Globus pallidus (tissue), 1 donor: ENCODE measurements around the gene MTCH2.
A peak's percentile ranks its signal among the peaks of the same experiment; 100 is the strongest.
"Not testable (repeated sequence)": the region's sequence is repeated elsewhere in the genome, so short reads cannot be mapped to it uniquely, and the experiment has no call there.

Source experiments
- DNase-seq: peaks from one replicate; pipeline ENCODE4 v3.0.0-alpha.2; 2015; ENCODE audit warnings: low spot score

MTCH2 gene

DNA sequence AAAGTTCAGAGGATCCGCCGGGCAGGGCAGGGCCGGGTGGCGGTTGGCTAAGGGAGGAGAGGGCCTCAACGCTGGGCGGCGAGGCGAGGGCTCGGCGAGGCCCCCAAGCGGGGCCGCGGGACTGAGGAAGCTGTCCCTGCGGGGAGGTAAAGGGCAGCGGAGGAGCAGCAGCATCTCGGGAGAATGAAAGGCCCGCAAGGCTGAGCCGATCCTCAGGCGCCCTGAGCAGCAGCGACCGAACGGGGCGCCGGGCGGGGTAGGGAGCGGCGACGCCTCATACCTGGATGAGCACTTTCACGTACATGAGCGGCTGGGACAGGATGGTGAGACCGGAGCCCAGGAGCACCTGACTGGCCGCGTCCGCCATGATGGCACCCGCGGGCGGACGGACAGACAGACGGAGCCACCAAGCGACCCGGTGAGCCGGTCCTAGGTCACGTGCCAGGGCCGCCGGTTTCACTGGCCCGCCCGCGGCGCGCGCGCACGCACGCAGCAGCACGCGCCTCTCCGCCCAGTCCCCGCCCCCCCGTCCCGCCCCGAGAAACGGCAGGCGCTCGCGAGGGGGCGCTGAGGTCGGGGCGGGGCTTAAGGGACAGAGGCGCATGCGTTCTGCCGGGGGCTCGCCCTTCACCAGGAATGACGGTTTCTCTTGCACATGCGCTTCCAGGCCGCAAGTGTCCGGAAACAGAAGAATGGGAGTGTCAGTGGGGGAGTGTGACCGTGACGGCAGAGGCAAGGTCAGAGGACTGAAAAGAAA is at the start of gene MTCH2:
Gene MTCH2, minus strand, starts transcription at position 461 of the 757 bp plus-strand sequence. Its CDS starts 94 bp downstream, at position 367.
- peak; percentile 97 for DNase-seq

- DNase-seq: no peak
Observed at GRCh38 chr11:47691979-47692378, 49.6 kb upstream of the MTCH2 start.

DNA sequence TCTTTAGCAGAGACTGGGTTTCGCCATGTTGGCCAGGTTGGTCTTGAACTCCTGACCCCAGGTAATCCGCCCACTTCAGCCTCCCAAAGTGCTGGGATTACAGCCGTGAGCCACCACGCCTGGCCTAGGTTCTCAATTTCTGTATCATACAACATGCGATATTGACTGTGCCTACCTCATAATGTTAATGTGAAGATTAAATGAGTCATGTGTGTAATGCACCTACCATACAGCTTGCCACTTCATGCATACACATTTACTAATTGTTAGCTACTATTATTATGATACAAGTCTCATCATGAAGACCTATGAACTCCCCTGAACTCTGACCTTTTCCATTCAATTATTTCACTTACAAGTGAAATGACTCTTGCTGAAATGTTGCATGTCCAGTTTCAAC is 47.1 kb upstream of the MTCH2 start:
- DNase-seq: no peak

- DNase-seq: no peak
Observed at GRCh38 chr11:47688991-47689390, 46.6 kb upstream of the MTCH2 start.

DNA sequence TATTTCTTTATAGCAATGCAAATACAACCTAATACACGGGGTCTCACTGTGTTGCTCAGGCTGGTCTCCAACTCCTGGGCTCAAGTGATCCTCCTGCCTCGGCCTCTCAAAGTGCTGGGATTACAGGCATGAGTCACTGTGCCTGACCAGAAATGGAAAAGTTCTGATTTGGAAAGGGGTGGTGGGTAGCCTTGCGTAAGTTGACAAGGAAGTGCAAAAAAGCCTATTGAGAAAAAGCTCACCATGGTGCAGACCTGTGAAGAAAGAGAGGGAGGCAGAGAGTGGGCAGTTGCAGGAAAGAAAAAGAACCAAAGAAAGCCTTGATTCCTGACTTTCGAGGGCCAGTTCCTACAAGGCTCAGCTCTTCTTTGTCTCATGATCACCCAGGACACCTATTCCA is 45.8 kb upstream of the MTCH2 start:
- no peak for DNase-seq

DNA sequence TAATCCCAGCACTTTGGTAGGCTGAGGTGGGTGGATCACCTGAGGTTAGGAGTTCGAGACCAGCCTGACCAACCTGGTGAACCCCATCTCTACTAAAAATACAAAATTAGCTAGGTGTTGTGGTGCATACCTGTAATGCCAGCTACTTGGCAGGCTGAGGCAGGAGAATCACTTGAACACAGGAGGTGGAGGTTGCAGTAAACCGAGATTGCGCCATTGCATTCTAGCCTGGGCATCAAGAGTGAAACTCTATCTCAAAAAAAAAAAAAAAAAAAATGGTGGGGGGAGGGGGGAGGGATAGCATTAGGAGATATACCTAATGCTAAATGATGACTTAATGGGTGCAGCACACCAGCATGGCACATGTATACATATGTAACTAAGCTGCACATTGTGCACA is 44.3 kb upstream of the MTCH2 start:
- DNase-seq: not testable (repeated sequence)

DNA sequence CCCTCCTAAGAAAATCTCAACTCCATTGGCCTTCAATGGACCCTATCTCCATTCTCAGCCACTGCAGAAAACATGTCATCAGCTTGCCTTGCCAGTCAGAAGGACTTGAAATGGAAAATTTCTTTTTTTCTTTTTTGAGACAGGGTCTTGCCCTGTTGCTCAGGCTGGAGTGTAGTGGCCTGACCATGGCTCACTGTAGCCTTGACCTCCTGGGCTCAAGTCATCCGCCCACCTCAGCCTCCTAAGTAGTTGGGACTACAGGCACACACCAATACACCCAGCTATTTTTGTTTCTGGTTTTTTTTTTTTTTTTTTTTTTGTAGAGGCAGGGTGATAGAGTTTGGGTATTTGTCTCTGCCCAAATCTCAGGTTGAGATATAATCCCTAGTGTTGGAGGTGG is 43.8 kb upstream of the MTCH2 start:
- no peak for DNase-seq

DNA sequence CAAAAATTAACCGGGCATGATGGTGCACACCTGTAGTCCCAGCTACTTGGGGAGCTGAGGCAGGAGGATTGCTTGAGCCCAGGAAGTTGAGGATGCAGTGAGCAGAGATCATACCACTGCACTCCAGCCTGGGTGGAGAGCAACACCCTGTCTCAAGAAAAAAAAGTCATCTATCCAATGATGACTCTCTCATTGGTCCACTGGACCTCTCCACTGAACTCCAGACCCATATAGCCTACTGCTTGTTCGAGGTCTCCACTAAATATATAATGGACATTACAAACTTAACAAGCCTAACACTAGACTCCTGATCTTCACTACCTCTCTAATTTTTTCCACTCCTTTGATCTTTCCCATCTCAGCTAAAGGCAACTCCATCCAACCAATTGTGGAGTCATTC is 33.5 kb upstream of the MTCH2 start:
- DNase-seq: no peak

GRCh38 chr11:47672283-47672730 is 29.9 kb upstream of the MTCH2 start:
- DNase-seq: no peak

GRCh38 chr11:47669856-47670255 is 27.5 kb upstream of the MTCH2 start:
- DNase-seq: no peak

DNA sequence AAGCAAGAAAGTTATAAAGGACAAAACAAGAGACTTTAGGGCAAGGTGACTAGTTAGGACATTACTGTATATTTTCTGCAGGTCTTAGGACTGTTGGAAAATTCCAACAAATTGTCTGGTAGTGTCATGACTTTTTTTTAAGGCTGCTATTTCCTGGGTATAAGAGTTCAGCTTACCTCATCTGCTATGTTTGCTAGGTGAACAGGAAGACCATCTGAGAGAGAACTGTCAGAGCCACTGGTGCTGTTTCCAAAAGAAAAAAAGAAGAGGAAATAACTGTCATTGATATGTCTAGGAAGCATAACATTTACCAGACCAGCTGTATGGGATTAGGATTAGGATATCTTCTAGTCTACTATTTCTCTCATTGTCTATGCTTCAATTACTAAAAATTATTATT is 26.3 kb upstream of the MTCH2 start:
- no peak for DNase-seq

DNA sequence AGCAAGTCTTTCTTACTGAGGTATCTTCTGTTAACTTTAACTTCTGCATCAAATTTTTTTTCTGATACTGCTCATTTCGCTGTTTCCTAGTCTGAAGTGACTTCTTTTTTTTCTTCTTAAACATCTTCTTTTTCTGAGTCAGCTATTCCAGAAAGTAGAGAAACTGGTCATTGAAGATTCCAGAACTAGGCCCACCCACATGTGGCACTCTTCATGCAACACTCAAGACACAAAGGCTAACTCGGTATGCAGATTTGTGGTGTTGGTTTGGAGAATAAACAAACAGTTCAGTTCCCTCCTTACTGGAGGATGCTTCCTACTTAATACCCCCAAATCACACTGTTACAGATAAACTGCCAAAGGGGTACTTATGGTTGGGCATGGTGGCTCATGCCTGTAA is 25.2 kb upstream of the MTCH2 start:
- DNase-seq: no peak

DNA sequence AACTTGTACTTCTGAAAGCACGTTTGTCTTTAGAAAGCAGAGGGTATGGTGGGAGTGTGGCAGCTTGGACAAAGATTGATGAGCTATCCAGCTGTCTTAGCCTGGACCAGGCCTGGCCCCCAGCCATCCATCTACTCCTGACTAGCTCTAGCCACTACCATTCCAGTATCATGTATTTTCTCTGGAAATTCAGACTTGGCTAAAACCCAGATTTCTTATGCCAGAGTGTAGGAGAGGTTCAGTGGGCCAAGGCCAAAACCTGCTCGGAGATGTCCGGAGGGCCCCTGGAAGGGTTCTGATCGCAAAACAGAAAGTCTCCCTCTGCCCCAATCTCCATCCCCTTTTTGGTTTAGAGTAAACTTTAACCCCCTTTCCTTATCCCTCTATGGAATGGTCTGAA is 24.8 kb upstream of the MTCH2 start:
- DNase-seq: no peak

- DNase-seq: not testable (repeated sequence)
Observed at GRCh38 chr11:47664936-47665335, 22.6 kb upstream of the MTCH2 start.

- no peak for DNase-seq
Observed at GRCh38 chr11:47661245-47661644, 18.9 kb upstream of the MTCH2 start.

GRCh38 chr11:47659276-47659675 is 16.9 kb upstream of the MTCH2 start:
- DNase-seq: no peak

DNA sequence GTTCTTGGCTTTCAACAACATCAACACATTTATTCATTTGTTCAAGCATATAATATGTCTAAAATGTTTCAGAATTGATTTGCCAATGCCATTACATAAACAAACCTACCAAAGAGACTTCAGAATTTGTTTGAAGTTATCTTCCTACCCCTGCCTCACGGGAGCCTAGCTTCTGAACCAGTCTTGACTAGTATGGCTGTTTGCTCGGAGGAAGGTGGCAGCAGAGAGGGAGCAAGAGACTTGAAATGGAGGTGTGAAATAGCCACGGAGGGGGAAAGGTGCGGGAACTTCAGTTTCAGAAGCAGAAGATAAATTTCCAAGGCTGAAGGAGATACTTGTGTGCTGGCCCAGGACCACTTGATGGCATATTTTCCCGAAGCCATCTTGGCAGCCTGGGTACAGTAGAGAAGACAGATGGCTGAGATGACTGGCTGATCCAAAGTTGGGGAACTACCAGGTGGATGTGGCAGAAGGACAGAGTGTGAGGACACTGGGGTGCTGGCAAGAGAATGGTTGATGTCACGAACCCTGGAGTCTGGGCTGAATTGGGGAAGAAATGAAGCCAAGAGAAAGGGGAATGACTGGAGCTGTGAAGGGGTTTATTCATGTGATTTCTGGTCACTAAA is 14.0 kb upstream of the MTCH2 start:
- no peak for DNase-seq

DNA sequence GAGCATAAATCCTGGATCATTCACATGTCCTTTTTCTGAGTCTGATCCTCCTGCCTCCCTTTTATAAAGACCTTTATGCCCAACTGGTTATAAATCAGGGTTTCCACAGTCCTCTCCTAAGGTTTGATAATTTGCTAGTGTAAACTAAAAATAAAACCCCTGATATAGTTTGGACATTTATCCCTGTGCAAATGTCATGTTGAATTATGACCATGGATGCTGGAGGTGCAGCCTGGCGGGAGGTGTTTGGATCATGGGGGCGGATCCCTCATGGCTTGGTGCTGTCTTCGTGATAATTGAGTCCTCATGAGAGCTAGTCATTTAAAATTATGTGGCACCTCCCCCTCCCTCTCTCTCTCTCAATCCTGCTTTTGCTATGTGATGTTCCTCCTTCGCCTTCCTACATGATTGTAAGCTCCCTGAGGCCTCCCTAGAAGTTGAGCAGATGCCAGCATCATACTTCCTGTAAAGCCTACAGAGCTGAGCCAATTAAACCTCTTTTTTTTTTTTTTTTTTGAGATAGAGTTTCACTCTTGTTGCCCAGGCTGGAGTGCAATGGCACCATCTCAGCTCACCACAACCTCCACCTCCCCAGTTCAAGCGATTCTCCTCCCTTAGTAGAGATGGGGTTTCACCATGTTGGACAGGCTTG is 9.6 kb upstream of the MTCH2 start:
- DNase-seq: no peak

GRCh38 chr11:47649276-47649675 is 6.9 kb upstream of the MTCH2 start:
- DNase-seq: no peak

DNA sequence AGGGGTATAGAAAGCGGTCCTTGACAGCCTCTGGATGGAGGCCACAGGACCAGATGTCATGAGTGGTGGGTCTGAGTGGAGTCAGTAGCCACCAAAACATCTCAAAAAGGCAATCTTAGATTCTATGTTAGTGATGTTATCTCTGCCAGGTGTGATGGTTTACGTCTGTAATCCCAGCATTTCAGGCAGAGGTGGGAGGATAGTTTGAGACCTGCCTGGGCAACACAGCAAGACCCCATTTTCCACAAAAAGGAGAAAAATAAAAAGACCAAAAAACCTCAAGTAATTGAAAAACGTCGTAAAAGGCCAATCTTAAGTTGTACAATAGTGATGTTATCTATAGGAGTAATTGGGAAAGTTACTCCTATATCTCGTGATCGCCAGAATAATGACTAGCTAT is 3.7 kb upstream of the MTCH2 start:
- no peak for DNase-seq

DNA sequence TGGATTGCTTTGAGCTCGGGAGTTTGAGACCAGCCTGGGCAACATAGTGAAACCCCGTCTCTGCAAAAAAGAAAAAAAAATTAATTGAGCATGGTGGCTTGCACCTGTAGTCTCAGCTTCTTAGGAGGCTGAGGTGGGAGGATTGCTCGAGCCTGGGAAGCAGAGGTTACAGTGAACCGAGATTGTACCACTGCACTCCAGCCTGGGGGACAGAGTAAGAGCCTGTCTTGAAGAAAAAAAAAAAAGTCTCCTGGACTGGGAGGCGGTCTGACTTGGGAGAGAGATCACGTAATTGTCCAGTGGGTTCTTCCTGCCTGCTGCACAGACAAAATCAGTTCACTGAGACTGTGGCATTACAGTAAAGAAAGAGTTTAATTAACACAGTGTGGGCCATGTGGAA is 3.1 kb upstream of the MTCH2 start:
- DNase-seq: no peak

- peak; percentile 80 for DNase-seq
Observed at GRCh38 chr11:47641600-47642098, 710 bp downstream of the MTCH2 start.

- peak; percentile 21 for DNase-seq
Observed at GRCh38 chr11:47640506-47640905, 1.9 kb downstream of the MTCH2 start.
